ENCODE data around the gene TCF12. TPM values are rescaled to one million over a fixed set of nuclear protein-coding genes. Genes with fewer than 3 reads are reported as not detected.
A peak's percentile ranks its signal among the peaks of the same experiment; 100 is the strongest.

The TCF12 gene
- polyA plus RNA-seq, 1 donor (not counting 4 experiments of a cell fraction or from before 2014, with no cell fraction given): 48.3 TPM

DNA sequence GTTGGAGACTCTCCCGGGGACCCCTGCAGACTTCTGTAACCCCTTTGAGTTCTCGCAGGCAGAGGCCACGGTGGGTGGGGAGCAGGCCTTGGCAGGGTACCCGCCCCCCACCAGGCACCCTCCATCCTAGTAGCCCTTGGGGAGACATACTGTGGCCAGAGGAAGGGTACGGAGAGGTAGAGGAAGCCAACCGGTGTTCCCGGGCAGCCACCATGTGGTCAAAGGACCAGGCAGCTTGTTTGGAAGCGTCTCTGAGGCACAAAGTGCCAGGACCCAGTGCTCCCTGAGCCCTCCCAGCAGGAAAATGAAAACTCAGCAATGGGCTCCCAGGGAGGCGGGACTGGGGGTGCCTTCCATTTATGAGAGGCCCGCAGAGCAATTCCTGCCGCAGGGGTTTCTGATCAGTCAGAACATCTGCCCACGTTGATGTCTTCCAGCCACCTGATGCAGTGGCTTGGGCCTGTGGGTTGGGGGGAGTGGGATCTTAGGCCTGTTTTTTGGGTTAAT lies 404.9 kb downstream of the TCF12 start:
- peak overlapping the region; percentile 87 for H2AFZ ChIP-seq (ENCODE audit: control insufficient read depth, low read length)
- no peaks in the 10 kb centered on the region for H4K20me1 ChIP-seq (ENCODE audit: control insufficient read depth, extremely low read depth, insufficient read depth, low read length)

DNA sequence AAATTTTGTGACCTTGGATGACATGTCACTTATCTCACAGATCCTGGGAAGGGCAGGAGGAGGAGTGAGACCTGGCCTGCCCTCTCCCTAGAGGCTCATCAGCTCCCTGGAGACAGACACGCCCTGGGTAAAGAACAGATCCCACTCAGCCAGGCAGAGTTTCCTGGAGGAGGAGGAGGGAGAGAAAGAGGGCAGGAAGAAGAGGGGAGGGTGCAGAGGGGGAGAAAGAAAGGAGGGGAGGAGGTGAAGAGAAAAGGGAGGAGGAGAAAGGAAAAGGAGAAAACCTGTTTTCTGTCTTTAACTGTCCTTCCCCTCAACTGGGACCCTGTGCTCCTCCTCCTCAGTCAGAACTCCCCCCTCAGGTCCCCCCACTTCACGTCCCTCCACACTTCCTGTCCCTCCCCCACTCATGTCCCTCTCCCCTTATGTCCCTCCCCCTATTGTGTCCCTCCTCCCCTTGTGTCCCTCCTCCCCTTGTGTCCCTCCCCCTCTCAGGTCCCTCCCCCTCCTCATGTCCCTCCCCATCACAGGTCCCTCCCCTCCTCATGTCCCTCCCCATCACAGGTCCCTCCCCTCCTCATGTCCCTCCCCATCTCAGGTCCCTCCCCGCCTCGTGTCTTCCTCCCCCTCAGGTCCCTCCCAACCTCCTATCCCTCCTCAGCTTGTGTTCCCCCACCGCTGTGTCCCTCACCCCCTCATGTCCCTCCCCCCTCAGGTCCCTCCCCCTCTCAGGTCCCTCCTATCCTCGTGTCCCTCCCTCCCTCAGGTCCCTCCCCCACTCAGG lies 405.6 kb downstream of the TCF12 start:
- H4K20me1 ChIP-seq (ENCODE audit: control insufficient read depth, extremely low read depth, insufficient read depth, low read length): no peaks in the 10 kb centered on the region
- dilution Hi-C loops (cut with MboI; ENCODE audit: extremely low pct_ligation_motif_present, low sequenced_read_pairs): no loop called here
- no peaks in the 10 kb centered on the region for H3K79me2 ChIP-seq (ENCODE audit: control insufficient read depth, insufficient read depth, low read length)
- no peak for TF ChIP-seq EZH2 (IDR thresholded peaks at IDR 0.05; ENCODE audit: low read length)
- TF ChIP-seq, protein P1, sequence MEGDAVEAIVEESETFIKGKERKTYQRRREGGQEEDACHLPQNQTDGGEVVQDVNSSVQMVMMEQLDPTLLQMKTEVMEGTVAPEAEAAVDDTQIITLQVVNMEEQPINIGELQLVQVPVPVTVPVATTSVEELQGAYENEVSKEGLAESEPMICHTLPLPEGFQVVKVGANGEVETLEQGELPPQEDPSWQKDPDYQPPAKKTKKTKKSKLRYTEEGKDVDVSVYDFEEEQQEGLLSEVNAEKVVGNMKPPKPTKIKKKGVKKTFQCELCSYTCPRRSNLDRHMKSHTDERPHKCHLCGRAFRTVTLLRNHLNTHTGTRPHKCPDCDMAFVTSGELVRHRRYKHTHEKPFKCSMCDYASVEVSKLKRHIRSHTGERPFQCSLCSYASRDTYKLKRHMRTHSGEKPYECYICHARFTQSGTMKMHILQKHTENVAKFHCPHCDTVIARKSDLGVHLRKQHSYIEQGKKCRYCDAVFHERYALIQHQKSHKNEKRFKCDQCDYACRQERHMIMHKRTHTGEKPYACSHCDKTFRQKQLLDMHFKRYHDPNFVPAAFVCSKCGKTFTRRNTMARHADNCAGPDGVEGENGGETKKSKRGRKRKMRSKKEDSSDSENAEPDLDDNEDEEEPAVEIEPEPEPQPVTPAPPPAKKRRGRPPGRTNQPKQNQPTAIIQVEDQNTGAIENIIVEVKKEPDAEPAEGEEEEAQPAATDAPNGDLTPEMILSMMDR (optimal IDR thresholded peaks at IDR 0.05 in 1 of 3, IDR thresholded peaks at IDR 0.05 in 1 of 3, conservative IDR thresholded peaks at IDR 0.05 in 1 of 3; ENCODE audit: extremely low read depth in 1 of 3, insufficient read depth in 2 of 3, low read length in 3 of 3): no peak
- H3K9ac ChIP-seq (ENCODE audit: control insufficient read depth, extremely low read depth, insufficient read depth, low read length): no peak overlapping the region
- peak overlapping the region in 1 of 3 experiments; percentile 7 for H3K4me3 ChIP-seq (ENCODE audit: control insufficient read depth in 2 of 3, extremely low read depth in 1 of 3, insufficient read depth in 2 of 3, low read depth in 1 of 3, low read length in 3 of 3)
- no peaks in the 10 kb centered on the region for H3K9me1 ChIP-seq (ENCODE audit: control insufficient read depth, extremely low read depth, insufficient read depth, low read length)
- no peaks in the 10 kb centered on the region for H3K9me3 ChIP-seq (ENCODE audit: control insufficient read depth, low read depth, low read length)
- peak overlapping the region; percentile 56 for H3K4me2 ChIP-seq (ENCODE audit: control insufficient read depth, extremely low read depth, insufficient read depth, low read depth, low read length)
- no peak overlapping the region for H3K27ac ChIP-seq (ENCODE audit: control insufficient read depth, insufficient read depth, low read length)
- H3K36me3 ChIP-seq (ENCODE audit: control insufficient read depth in 2 of 2, extremely low read depth in 1 of 2, insufficient read depth in 2 of 2, low read length in 2 of 2): no peaks in the 10 kb centered on the region
- peak overlapping the region; percentile 87 for H2AFZ ChIP-seq (ENCODE audit: control insufficient read depth, low read length)
- H3K27me3 ChIP-seq (ENCODE audit: control insufficient read depth, extremely low read depth, insufficient read depth, low read length): peaks cover 7% of the 10 kb centered on the region
- peak; percentile 30 for DNase-seq (ENCODE audit: low read depth, low spot score)
- peaks cover 6% of the 10 kb centered on the region for H3K4me1 ChIP-seq (ENCODE audit: control insufficient read depth, extremely low read depth, insufficient read depth, low read length)
- no peak for FAIRE-seq

More for the DNA sequence above, 404.9 kb downstream of the TCF12 start:
- no peak overlapping the region for H3K4me3 ChIP-seq (ENCODE audit: control insufficient read depth in 2 of 3, extremely low read depth in 1 of 3, insufficient read depth in 2 of 3, low read depth in 1 of 3, low read length in 3 of 3)
- no peaks in the 10 kb centered on the region for H3K79me2 ChIP-seq (ENCODE audit: control insufficient read depth, insufficient read depth, low read length)
- DNase-seq (ENCODE audit: low read depth, low spot score) (no peak), FAIRE-seq (no peak)
- no peak overlapping the region for H3K9ac ChIP-seq (ENCODE audit: control insufficient read depth, extremely low read depth, insufficient read depth, low read length)
- H3K27ac ChIP-seq (ENCODE audit: control insufficient read depth, insufficient read depth, low read length): no peak overlapping the region
- peaks cover 6% of the 10 kb centered on the region for H3K4me1 ChIP-seq (ENCODE audit: control insufficient read depth, extremely low read depth, insufficient read depth, low read length)
- no peaks in the 10 kb centered on the region for H3K9me3 ChIP-seq (ENCODE audit: control insufficient read depth, low read depth, low read length)
- H3K4me2 ChIP-seq (ENCODE audit: control insufficient read depth, extremely low read depth, insufficient read depth, low read depth, low read length): no peak overlapping the region
- TF ChIP-seq, protein P1 (optimal IDR thresholded peaks at IDR 0.05 in 1 of 3, IDR thresholded peaks at IDR 0.05 in 1 of 3, conservative IDR thresholded peaks at IDR 0.05 in 1 of 3; ENCODE audit: extremely low read depth in 1 of 3, insufficient read depth in 2 of 3, low read length in 3 of 3): no peak
- TF ChIP-seq EZH2 (IDR thresholded peaks at IDR 0.05; ENCODE audit: low read length): no peak
- H3K36me3 ChIP-seq (ENCODE audit: control insufficient read depth in 2 of 2, extremely low read depth in 1 of 2, insufficient read depth in 2 of 2, low read length in 2 of 2): no peaks in the 10 kb centered on the region
- peaks cover 4% of the 10 kb centered on the region for H3K27me3 ChIP-seq (ENCODE audit: control insufficient read depth, extremely low read depth, insufficient read depth, low read length)
- dilution Hi-C loops (cut with MboI; ENCODE audit: extremely low pct_ligation_motif_present, low sequenced_read_pairs): no loop called here
- no peaks in the 10 kb centered on the region for H3K9me1 ChIP-seq (ENCODE audit: control insufficient read depth, extremely low read depth, insufficient read depth, low read length)

Measured in keratinocyte (primary cell).